Measurements from ENCODE around the gene GALNT10. TPM values are rescaled to one million over a fixed set of nuclear protein-coding genes. Genes with fewer than 3 reads are reported as not detected.

The GALNT10 gene
- total RNA-seq, 1 donor from 2014 or later, result 178 TPM

DNA sequence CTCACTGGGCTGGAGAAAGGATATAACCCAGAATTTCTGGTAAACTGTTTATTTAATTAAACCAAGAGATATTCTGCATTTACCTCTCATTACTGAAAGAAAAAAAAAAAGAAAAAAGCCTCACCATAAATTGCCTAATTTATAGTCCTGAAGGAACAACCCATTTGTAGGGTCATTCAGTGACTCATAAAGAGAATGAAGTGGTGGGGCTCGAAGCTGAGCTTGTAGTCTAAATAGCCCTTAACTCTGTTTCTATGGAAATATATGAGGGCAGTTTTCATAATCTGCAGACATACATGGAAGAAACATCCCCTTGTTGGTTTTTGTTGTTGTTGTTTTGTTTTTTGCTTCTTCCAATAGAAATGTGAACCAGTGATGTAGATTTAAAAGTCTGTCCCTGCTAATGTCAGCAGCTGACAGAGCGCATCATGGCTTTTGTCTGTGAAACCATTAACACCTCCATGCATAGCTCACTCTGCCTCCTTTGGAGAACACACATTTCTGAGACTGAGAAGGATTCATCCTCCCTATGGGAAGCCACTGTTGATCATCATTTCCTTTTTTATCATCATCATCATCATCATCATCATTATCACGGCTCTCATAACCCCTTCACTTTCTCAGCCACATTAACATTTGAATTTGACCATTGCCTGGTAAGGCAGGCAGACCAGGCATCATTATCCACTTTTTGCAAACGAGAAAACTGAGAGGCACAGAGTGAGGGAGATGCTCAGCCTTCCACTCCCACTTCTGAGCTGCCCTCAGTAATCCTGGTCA lies 187.4 kb downstream of the GALNT10 start:
- Mint-ChIP-seq H3K36me3 (ENCODE audit: unreplicated experiment) (peaks cover 57% of the 10 kb centered on the region), H3K9me3 (ENCODE audit: unreplicated experiment) (no peaks in the 10 kb centered on the region), H3K4me3 (ENCODE audit: unreplicated experiment) (no peak overlapping the region), H3K27me3 (ENCODE audit: unreplicated experiment) (no peaks in the 10 kb centered on the region), H3K4me1 (ENCODE audit: unreplicated experiment) (peaks cover 11% of the 10 kb centered on the region), H3K27ac (ENCODE audit: unreplicated experiment) (no peak overlapping the region)
- no peak for DNase-seq (ENCODE audit: extremely low spot score, unreplicated experiment)
- TF ChIP-seq, protein P1, sequence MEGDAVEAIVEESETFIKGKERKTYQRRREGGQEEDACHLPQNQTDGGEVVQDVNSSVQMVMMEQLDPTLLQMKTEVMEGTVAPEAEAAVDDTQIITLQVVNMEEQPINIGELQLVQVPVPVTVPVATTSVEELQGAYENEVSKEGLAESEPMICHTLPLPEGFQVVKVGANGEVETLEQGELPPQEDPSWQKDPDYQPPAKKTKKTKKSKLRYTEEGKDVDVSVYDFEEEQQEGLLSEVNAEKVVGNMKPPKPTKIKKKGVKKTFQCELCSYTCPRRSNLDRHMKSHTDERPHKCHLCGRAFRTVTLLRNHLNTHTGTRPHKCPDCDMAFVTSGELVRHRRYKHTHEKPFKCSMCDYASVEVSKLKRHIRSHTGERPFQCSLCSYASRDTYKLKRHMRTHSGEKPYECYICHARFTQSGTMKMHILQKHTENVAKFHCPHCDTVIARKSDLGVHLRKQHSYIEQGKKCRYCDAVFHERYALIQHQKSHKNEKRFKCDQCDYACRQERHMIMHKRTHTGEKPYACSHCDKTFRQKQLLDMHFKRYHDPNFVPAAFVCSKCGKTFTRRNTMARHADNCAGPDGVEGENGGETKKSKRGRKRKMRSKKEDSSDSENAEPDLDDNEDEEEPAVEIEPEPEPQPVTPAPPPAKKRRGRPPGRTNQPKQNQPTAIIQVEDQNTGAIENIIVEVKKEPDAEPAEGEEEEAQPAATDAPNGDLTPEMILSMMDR (IDR thresholded peaks at IDR 0.05), result no peak

DNA sequence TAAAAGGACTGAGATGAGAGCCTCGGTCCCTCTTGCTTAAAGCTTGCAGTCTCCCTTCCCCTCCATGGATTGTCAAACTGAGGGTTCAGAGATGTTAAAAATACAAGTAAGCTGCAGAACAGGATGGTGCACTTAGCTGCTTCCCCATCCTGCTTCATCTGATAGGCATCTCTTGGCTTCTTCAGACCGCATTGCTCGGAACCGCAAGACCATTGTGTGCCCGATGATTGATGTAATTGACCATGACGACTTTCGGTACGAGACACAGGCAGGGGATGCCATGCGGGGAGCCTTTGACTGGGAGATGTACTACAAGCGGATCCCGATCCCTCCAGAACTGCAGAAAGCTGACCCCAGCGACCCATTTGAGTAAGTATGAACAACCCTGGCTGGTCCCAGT lies 189.7 kb downstream of the GALNT10 start:
- Mint-ChIP-seq H3K27ac (ENCODE audit: unreplicated experiment) (no peak overlapping the region), H3K9me3 (ENCODE audit: unreplicated experiment) (no peaks in the 10 kb centered on the region), H3K4me3 (ENCODE audit: unreplicated experiment) (no peak overlapping the region), H3K27me3 (ENCODE audit: unreplicated experiment) (no peaks in the 10 kb centered on the region), H3K4me1 (ENCODE audit: unreplicated experiment) (peaks cover 14% of the 10 kb centered on the region), H3K36me3 (ENCODE audit: unreplicated experiment) (peaks cover 63% of the 10 kb centered on the region)
- TF ChIP-seq, protein P1 (IDR thresholded peaks at IDR 0.05), result no peak
- DNase-seq (ENCODE audit: extremely low spot score, unreplicated experiment), result no peak

DNA sequence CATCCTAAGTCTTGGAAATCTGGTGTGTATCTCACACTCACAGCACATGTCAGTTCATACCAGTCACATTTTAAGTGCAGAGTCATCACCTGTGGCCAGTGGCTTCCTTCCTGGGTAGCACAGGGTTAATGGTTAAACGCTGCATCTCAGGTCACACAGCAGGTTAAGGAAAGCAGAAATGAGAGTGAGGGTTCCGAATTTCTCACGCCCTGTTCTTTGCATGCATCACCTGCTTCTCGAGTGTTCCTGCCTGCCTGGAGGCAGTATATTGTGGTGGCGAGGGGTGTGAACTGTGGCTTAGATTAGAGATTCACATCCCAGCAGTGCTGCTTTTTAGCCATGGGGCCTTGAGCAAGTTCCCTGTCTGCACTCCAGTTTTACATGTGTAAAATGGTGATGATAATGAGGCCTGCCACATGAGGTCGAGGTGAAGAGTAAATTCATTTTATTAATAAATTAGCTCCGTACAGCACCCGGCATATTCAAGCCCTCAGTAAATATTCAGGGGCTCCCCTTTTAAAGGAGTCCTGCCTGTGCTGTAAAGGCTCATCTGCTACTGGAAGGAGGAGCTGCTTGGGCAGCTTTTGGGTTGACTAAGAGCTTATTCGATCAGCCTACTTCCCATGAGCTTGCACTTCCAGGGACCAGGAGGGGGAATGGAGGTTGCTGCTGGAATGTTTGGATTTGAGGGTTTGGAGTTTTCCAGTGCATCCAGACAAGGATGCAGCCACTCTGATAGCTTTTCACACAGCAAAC lies 194.1 kb downstream of the GALNT10 start:
- H3K27ac Mint-ChIP-seq (ENCODE audit: unreplicated experiment), result peak overlapping the region; percentile 68
- H3K27me3 Mint-ChIP-seq (ENCODE audit: unreplicated experiment), result no peaks in the 10 kb centered on the region
- no peak for DNase-seq (ENCODE audit: extremely low spot score, unreplicated experiment)
- no peak overlapping the region for H3K4me3 Mint-ChIP-seq (ENCODE audit: unreplicated experiment)
- H3K36me3 Mint-ChIP-seq (ENCODE audit: unreplicated experiment), result peaks cover 45% of the 10 kb centered on the region
- H3K9me3 Mint-ChIP-seq (ENCODE audit: unreplicated experiment), result no peaks in the 10 kb centered on the region
- TF ChIP-seq, protein P1 (IDR thresholded peaks at IDR 0.05), result no peak
- H3K4me1 Mint-ChIP-seq (ENCODE audit: unreplicated experiment), result peaks cover 17% of the 10 kb centered on the region

DNA sequence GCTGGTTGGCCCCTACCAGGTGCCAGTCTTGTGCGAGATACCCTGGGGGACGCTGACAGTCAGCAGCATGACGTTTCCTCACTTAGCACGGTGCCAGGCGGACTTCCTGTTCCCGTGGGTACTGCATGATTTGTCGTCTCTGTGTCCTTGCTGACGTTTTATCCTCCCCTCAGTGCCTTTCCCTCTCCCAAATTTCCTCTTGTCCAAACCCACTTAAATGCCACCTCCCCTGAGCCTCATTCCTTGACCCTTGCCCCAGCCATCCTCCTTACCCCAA lies 194.6 kb downstream of the GALNT10 start:
- Mint-ChIP-seq H3K9me3 (ENCODE audit: unreplicated experiment) (no peaks in the 10 kb centered on the region), H3K4me3 (ENCODE audit: unreplicated experiment) (no peak overlapping the region), H3K36me3 (ENCODE audit: unreplicated experiment) (peaks cover 44% of the 10 kb centered on the region), H3K4me1 (ENCODE audit: unreplicated experiment) (peaks cover 22% of the 10 kb centered on the region), H3K27me3 (ENCODE audit: unreplicated experiment) (no peaks in the 10 kb centered on the region), H3K27ac (ENCODE audit: unreplicated experiment) (peak overlapping the region; percentile 36)
- DNase-seq (ENCODE audit: extremely low spot score, unreplicated experiment), result no peak
- TF ChIP-seq, protein P1 (IDR thresholded peaks at IDR 0.05), result no peak

DNA sequence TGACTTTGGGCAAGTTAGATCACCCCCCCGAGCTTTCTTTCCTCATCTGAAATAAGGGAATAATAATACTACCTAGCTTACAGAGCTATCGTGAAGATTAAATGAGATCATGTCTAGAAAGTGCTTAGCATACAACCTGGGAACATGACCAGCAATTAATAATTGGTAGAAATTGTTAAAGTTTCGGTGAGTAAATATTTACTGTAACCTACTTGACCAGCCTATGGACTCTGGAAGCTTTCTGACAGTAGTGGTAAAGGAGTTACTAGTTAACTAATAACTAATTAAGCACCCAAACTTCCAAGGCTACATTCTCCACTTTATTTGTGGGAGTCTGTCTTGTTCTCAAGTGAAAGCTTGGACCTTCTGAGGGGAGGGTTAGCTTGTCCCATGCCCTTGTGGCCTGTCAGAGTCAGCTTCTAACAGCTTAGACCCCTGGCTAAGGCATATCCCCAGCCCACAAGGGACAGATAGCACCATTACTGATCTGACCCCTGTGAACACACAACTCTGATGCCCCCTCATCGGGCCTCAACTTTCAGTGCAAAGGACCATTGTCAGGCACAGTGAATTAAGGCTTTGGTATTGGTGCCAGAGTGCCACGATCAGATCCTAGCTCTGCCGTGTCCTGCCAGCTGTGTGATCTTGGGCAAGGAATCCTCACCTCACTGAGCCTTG lies 196.6 kb downstream of the GALNT10 start:
- TF ChIP-seq, protein P1 (IDR thresholded peaks at IDR 0.05), result no peak
- H3K4me1 Mint-ChIP-seq (ENCODE audit: unreplicated experiment), result peaks cover 38% of the 10 kb centered on the region

More for the DNA sequence above, 196.6 kb downstream of the GALNT10 start:
- no peaks in the 10 kb centered on the region for H3K9me3 Mint-ChIP-seq (ENCODE audit: unreplicated experiment)
- no peak overlapping the region for H3K4me3 Mint-ChIP-seq (ENCODE audit: unreplicated experiment)
- peaks cover 35% of the 10 kb centered on the region for H3K36me3 Mint-ChIP-seq (ENCODE audit: unreplicated experiment)
- no peaks in the 10 kb centered on the region for H3K27me3 Mint-ChIP-seq (ENCODE audit: unreplicated experiment)
- DNase-seq (ENCODE audit: extremely low spot score, unreplicated experiment), result no peak
- no peak overlapping the region for H3K27ac Mint-ChIP-seq (ENCODE audit: unreplicated experiment)
